Esophagus squamous epithelium (tissue), 5 donors: ENCODE measurements around the gene OR6K3. TPM values are rescaled to one million over a fixed set of nuclear protein-coding genes. Genes with fewer than 3 reads are reported as not detected.

Experiments
- DNase-seq: peaks from one replicate; lab custom pipeline; 2025; lab: John Stamatoyannopoulos, UW
- H3K27ac ChIP-seq, 4 donors: fragments of 200-600 bp; sonication (generic); one replicate each; pipeline ENCODE4 v1.5.1; 2016 to 2019; ENCODE audit warnings: mild to moderate bottlenecking in 1 of 4
- H3K27me3 ChIP-seq, 4 donors: fragments of 200-600 bp; sonication (generic); 1 replicate in 3 of 4; 2 replicates in 1 of 4; pipeline versions ENCODE4 v1.5.1 to v1.6.0; 2017 to 2021; ENCODE audit warnings: antibody characterized with exemption in 1 of 4
- H3K36me3 ChIP-seq, 3 donors: fragments of 200-600 bp; sonication (generic); one replicate each; pipeline ENCODE4 v1.5.1; 2016 to 2019
- H3K4me1 ChIP-seq, 3 donors: fragments of 200-600 bp; sonication (generic); one replicate each; pipeline ENCODE4 v1.5.1; 2017 to 2019
- H3K4me3 ChIP-seq, 4 donors: fragments of 200-600 bp; sonication (generic); 1 replicate in 3 of 4; 2 replicates in 1 of 4; pipeline ENCODE4 v1.5.1; 2016 to 2019; ENCODE audit warnings: mild to moderate bottlenecking in 2 of 4, moderate library complexity in 1 of 4
- H3K9me3 ChIP-seq, 3 donors: fragments of 200-600 bp; sonication (generic); one replicate each; pipeline ENCODE4 v1.5.1; 2016 to 2019
- POLR2A ChIP-seq, 4 donors: fragments of 450-650 bp; IDR thresholded peaks; one replicate each; pipeline ENCODE4 v1.6.1; 2017; ENCODE audit warnings: antibody characterized with exemption in 4 of 4, mild to moderate bottlenecking in 4 of 4, moderate library complexity in 3 of 4
- WGBS, 2 donors: methylation state at CpG; one replicate each; pipeline ENCODE4 v1.1.5; 2018; 5-methylcytosine and 5-hydroxymethylcytosine counted together
- intact Hi-C: fragments of 100-400 bp; cut with DNase I; formaldehyde crosslinking; loops from one replicate; pipeline ENCODE4 v1.15.0; 2022
- total RNA-seq, 4 donors: library from RNA; depleted of rRNA; stranded (reverse); fragments of >200 nt; gene quantifications; one replicate each; pipeline ENCODE4 v1.1.0, GENCODE V29; 2016
- TF ChIP-seq, protein P1 (sequence below), 6 experiments: fragments of 450-650 bp in 4 of 6; fragments of 200-600 bp in 2 of 6; sonication (generic) in 2 of 6; IDR thresholded peaks; one replicate each; pipeline ENCODE4 v1.5.1; 2016 to 2019; ENCODE audit warnings: antibody characterized with exemption in 6 of 6, mild to moderate bottlenecking in 4 of 6, moderate library complexity in 4 of 6
- donor health status: DM: yes; HTN: yes; CAD: no.

The OR6K3 gene
- total RNA-seq, 4 donors from 2014 or later, result not detected

DNA sequence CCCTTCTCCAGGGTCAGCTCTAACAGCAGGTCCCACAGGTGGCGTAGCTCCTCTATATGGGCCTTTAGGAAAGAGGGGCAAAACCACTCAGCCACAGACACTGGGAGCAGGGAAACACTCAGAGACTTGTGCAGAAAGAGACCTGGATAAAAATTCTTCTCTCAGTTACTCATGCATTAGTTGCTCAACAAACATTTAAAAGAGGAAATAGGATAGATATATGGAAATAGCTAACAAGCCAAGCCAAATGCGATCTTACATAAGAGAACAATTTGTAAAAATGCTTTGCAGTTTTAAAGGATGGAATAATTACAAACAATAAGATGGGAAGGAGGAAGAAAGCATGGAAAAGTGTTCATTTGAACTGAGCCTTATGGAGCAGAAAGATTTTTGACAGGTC is 38.9 kb downstream of the OR6K3 start:
- TF ChIP-seq POLR2A (IDR thresholded peaks at IDR 0.05), result no peak
- TF ChIP-seq, protein P1, sequence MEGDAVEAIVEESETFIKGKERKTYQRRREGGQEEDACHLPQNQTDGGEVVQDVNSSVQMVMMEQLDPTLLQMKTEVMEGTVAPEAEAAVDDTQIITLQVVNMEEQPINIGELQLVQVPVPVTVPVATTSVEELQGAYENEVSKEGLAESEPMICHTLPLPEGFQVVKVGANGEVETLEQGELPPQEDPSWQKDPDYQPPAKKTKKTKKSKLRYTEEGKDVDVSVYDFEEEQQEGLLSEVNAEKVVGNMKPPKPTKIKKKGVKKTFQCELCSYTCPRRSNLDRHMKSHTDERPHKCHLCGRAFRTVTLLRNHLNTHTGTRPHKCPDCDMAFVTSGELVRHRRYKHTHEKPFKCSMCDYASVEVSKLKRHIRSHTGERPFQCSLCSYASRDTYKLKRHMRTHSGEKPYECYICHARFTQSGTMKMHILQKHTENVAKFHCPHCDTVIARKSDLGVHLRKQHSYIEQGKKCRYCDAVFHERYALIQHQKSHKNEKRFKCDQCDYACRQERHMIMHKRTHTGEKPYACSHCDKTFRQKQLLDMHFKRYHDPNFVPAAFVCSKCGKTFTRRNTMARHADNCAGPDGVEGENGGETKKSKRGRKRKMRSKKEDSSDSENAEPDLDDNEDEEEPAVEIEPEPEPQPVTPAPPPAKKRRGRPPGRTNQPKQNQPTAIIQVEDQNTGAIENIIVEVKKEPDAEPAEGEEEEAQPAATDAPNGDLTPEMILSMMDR (IDR thresholded peaks at IDR 0.05), result no peak
- Histone ChIP-seq H3K9me3 (no peaks in the 10 kb centered on the region), H3K27ac (no peak overlapping the region), H3K36me3 (no peaks in the 10 kb centered on the region), H3K27me3 (no peaks in the 10 kb centered on the region), H3K4me3 (no peak overlapping the region), H3K4me1 (no peaks in the 10 kb centered on the region)
- 78% methylated on average over 1 to 2 of the region's 2 CpGs for WGBS, 2 donors
- no peak for DNase-seq
- intact Hi-C loops, result no loop called here

DNA sequence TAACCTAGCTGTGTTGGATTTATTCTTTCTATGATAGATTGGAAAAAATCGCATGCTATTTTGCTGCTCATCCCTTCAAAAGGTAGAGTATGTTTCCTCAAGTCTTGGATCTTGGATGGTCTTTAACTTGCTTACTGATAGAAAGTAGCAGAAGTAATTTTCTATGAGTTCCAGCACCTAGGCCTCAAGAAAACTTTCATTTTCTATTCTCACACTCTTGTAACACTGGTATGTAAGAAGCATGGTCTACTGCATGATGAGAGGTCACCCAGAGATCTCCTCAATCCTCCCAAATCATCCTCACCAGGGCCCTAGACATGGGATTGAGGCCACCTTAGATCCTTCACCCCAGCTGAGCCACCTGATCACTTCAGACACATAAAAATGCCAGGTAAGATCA is 41.2 kb downstream of the OR6K3 start:
- no peaks in the 10 kb centered on the region for H3K27me3 ChIP-seq
- H3K9me3 ChIP-seq, result no peaks in the 10 kb centered on the region
- no peaks in the 10 kb centered on the region for H3K4me1 ChIP-seq
- no peak overlapping the region for H3K4me3 ChIP-seq
- H3K27ac ChIP-seq, result no peak overlapping the region
- intact Hi-C loops, result no loop called here
- WGBS, 2 donors, result 88 to 100% methylated on average over 1 of the region's 1 CpG
- H3K36me3 ChIP-seq, result no peaks in the 10 kb centered on the region
- no peak for TF ChIP-seq POLR2A (IDR thresholded peaks at IDR 0.05)
- TF ChIP-seq, protein P1 (IDR thresholded peaks at IDR 0.05), result no peak
- DNase-seq, result no peak

DNA sequence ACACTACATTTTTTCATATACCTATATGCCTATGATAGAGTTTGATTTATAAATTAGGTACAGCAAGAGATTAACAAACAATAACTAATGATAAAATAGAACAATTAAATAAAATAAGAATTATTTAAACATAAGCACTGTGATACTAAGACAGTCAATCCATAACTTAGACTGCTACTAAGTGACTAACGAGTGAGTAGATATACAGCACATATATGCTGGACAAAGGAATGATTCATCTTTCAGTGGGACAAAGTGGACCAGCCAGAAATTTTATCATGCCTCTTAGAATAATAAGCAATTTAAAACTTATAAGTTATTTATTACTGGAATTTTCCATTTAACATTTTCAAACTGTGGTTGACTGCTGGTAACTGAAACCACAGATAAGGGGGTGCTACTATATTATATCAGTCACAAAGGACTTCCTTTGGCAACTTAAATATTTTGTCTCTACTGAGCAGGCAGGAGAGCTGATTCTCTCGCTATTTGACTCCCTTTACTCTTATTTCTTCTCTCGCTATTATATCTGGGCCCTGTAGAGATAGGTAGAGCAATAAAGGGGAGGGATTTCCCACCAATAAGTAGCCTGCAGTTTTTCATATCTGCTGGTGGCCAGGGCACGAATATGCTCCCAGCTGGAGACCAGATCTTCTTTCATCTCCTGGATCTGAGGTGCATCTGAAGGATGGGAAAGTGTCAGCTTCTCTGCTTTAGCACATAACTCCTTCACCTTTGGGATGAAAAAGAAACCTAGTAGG is 44.8 kb downstream of the OR6K3 start:
- Histone ChIP-seq H3K36me3 (no peaks in the 10 kb centered on the region), H3K27me3 (no peaks in the 10 kb centered on the region), H3K27ac (no peak overlapping the region), H3K9me3 (no peaks in the 10 kb centered on the region), H3K4me1 (no peaks in the 10 kb centered on the region), H3K4me3 (no peak overlapping the region)
- intact Hi-C loops, result no loop called here
- 48 to 69% methylated on average over 4 of the region's 4 CpGs for WGBS, 2 donors
- no peak for DNase-seq
- TF ChIP-seq, protein P1 (IDR thresholded peaks at IDR 0.05), result no peak
- no peak for TF ChIP-seq POLR2A (IDR thresholded peaks at IDR 0.05)

DNA sequence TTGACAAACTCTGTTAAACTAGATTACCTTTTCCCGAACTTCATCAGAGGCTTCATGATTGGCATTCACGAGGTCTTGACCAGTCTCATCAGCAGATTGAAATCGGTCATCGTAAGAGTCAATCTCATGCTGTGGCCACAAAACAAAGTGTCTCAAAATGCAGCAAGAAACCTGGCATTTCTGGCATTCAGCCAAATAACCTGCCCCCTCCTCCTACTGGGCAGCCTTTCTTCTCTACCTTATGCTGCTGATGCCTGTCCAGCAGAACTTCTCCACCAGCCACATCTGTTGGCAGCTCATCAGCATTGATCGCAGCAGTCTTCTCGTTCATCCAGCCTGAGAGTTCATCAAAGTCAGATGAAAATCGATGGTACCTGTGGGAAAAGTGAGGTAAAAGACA is 46.2 kb downstream of the OR6K3 start:
- intact Hi-C loops, result no loop called here
- no peak for DNase-seq
- TF ChIP-seq, protein P1 (IDR thresholded peaks at IDR 0.05), result no peak
- TF ChIP-seq POLR2A (IDR thresholded peaks at IDR 0.05), result no peak
- WGBS, 2 donors, result 81 to 82% methylated on average over 5 to 7 of the region's 7 CpGs
- no peaks in the 10 kb centered on the region for H3K4me1 ChIP-seq
- no peaks in the 10 kb centered on the region for H3K9me3 ChIP-seq
- no peaks in the 10 kb centered on the region for H3K27me3 ChIP-seq
- H3K4me3 ChIP-seq, result no peak overlapping the region
- H3K27ac ChIP-seq, result no peak overlapping the region
- H3K36me3 ChIP-seq, result no peaks in the 10 kb centered on the region

Other genes starting within 250 kb of the OR6K3 start
- gene OR10R2, start 248.5 kb downstream of the OR6K3 start, total RNA-seq, result not detected
- gene OR6Y1, start 166.3 kb downstream of the OR6K3 start, total RNA-seq, result not detected
- gene OR6P1, start 150.1 kb downstream of the OR6K3 start, total RNA-seq, result not detected
- gene OR10X1, start 140.8 kb downstream of the OR6K3 start, total RNA-seq, result not detected
- gene OR10Z1, start 115.5 kb downstream of the OR6K3 start, total RNA-seq, result not detected
- gene SPTA1, start 34.0 kb downstream of the OR6K3 start, total RNA-seq, result under 1 TPM in 1 of 4 donors, not detected in 3; 0.32 TPM
- not detected for gene OR6K2, start 20.1 kb downstream of the OR6K3 start, total RNA-seq
- not detected for gene OR6K6, start 34.0 kb upstream of the OR6K3 start, total RNA-seq
- not detected for gene OR6N1, start 51.5 kb upstream of the OR6K3 start, total RNA-seq
- not detected for gene OR6N2, start 60.5 kb upstream of the OR6K3 start, total RNA-seq
- 1 to 10 TPM; 1.2 to 8.0 (median 1.8) TPM for gene MNDA, start 110.6 kb upstream of the OR6K3 start, total RNA-seq
- 1 to 10 TPM in 2 of 4 donors, under 1 TPM in 1, not detected in 1; 0.61 to 2.3 (median 1.7) TPM for gene PYHIN1, start 210.8 kb upstream of the OR6K3 start, total RNA-seq